ENCODE data around the gene ELP4. TPM values are rescaled to one million over a fixed set of nuclear protein-coding genes. Genes with fewer than 3 reads are reported as not detected.

ELP4 gene
- total RNA-seq, 1 experiment from 2014 or later: 19.4 TPM

DNA sequence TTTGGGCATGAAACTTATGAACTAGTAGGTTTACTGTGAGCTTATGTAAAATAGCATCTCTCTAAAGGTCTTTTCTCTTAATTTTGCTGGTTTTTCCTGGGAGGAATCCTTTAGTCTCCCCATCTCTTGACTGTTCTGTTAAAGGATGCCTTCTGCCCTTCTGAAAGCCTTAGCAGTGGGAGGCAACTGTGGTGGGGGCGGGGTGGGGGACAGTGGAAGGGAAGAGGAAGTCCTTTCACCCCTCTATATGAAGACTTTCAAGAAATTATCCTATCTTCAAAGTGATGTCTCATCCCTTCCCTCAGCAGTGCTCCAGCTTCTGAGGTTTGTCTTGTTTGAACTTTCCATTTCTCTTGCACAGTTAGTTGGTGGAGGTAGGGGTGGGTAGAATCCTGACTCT, 73.1 kb downstream of the ELP4 start:
- Histone ChIP-seq H3K27me3 (ENCODE audit: low read length) (no peaks in the 10 kb centered on the region), H3K4me1 (ENCODE audit: insufficient read depth, low read length) (no peaks in the 10 kb centered on the region), H3K9me2 (replicated peaks; ENCODE audit: low read length) (no peaks in the 10 kb centered on the region), H3F3A (ENCODE audit: low read length, unreplicated experiment) (no peaks in the 10 kb centered on the region), H3K4me2 (ENCODE audit: low read length) (no peak overlapping the region), H4K20me1 (ENCODE audit: low read length) (no peaks in the 10 kb centered on the region), H3K9ac (ENCODE audit: low read length) (no peak overlapping the region), H3K79me2 (ENCODE audit: low read length) (no peaks in the 10 kb centered on the region), H3K9me3 (ENCODE audit: low read length) (no peaks in the 10 kb centered on the region), H3K4me3 (ENCODE audit: low read length) (no peak overlapping the region), H2AFZ (ENCODE audit: low read length) (no peak overlapping the region), H3K27ac (ENCODE audit: low read length) (no peak overlapping the region), H3K36me3 (ENCODE audit: low read depth, low read length) (no peaks in the 10 kb centered on the region)
- intact Hi-C loops (cut with micrococcal nuclease): no loop called here
- no peak for ATAC-seq
- no peak for DNase-seq
- no TSS peak for BruUV-seq (replicated peaks)
- ChIA-PET CTCF (no interaction called here), POLR2A (ENCODE audit: unreplicated experiment) (no interaction called here)
- TF ChIP-seq EZH2phosphoT487 (IDR thresholded peaks at IDR 0.05; ENCODE audit: borderline replicate concordance, low read length) (no peak), EZH2 (IDR thresholded peaks at IDR 0.05; ENCODE audit: low read length, unreplicated experiment) (no peak)
- TF ChIP-seq, protein P1, sequence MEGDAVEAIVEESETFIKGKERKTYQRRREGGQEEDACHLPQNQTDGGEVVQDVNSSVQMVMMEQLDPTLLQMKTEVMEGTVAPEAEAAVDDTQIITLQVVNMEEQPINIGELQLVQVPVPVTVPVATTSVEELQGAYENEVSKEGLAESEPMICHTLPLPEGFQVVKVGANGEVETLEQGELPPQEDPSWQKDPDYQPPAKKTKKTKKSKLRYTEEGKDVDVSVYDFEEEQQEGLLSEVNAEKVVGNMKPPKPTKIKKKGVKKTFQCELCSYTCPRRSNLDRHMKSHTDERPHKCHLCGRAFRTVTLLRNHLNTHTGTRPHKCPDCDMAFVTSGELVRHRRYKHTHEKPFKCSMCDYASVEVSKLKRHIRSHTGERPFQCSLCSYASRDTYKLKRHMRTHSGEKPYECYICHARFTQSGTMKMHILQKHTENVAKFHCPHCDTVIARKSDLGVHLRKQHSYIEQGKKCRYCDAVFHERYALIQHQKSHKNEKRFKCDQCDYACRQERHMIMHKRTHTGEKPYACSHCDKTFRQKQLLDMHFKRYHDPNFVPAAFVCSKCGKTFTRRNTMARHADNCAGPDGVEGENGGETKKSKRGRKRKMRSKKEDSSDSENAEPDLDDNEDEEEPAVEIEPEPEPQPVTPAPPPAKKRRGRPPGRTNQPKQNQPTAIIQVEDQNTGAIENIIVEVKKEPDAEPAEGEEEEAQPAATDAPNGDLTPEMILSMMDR (conservative IDR thresholded peaks at IDR 0.05; ENCODE audit: low read depth, low read length): no peak

DNA sequence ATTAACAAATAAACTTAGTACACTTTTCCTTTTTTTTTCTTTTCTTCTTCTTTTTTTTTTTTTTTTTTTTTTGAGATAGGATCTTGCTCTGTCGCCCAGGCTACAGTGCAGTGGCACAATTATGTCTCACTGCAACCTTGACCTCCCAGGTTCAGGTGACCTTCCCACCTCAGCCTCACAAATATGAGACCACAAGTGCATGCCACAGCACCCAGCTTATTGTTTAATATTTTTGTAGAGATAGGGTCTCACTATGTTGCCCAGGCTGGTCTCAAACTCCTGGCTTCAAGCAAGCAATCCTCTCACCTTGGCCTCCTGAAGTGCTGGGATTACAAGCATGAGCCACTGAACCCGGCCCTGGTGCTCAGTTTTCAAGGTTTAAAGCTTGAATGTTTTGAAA, 88.9 kb downstream of the ELP4 start:
- H3K9me2 ChIP-seq (replicated peaks; ENCODE audit: low read length): no peaks in the 10 kb centered on the region
- ATAC-seq: no peak
- no peak for DNase-seq
- H3K4me2 ChIP-seq (ENCODE audit: low read length): no peak overlapping the region
- H4K20me1 ChIP-seq (ENCODE audit: low read length): no peaks in the 10 kb centered on the region
- CTCF ChIA-PET: no interaction called here
- intact Hi-C loops (cut with micrococcal nuclease): no loop called here
- no peak overlapping the region for H2AFZ ChIP-seq (ENCODE audit: low read length)
- H3K27me3 ChIP-seq (ENCODE audit: low read length): no peaks in the 10 kb centered on the region
- H3K27ac ChIP-seq (ENCODE audit: low read length): no peak overlapping the region
- no peaks in the 10 kb centered on the region for H3F3A ChIP-seq (ENCODE audit: low read length, unreplicated experiment)
- POLR2A ChIA-PET (ENCODE audit: unreplicated experiment): no interaction called here
- H3K4me3 ChIP-seq (ENCODE audit: low read length): no peak overlapping the region
- no peaks in the 10 kb centered on the region for H3K36me3 ChIP-seq (ENCODE audit: low read depth, low read length)
- no TSS peak for BruUV-seq (replicated peaks)
- H3K9me3 ChIP-seq (ENCODE audit: low read length): no peaks in the 10 kb centered on the region
- H3K79me2 ChIP-seq (ENCODE audit: low read length): no peaks in the 10 kb centered on the region
- no peak overlapping the region for H3K9ac ChIP-seq (ENCODE audit: low read length)
- TF ChIP-seq EZH2 (IDR thresholded peaks at IDR 0.05; ENCODE audit: low read length, unreplicated experiment) (no peak), EZH2phosphoT487 (IDR thresholded peaks at IDR 0.05; ENCODE audit: borderline replicate concordance, low read length) (no peak)
- TF ChIP-seq, protein P1 (conservative IDR thresholded peaks at IDR 0.05; ENCODE audit: low read depth, low read length): no peak
- no peaks in the 10 kb centered on the region for H3K4me1 ChIP-seq (ENCODE audit: insufficient read depth, low read length)

DNA sequence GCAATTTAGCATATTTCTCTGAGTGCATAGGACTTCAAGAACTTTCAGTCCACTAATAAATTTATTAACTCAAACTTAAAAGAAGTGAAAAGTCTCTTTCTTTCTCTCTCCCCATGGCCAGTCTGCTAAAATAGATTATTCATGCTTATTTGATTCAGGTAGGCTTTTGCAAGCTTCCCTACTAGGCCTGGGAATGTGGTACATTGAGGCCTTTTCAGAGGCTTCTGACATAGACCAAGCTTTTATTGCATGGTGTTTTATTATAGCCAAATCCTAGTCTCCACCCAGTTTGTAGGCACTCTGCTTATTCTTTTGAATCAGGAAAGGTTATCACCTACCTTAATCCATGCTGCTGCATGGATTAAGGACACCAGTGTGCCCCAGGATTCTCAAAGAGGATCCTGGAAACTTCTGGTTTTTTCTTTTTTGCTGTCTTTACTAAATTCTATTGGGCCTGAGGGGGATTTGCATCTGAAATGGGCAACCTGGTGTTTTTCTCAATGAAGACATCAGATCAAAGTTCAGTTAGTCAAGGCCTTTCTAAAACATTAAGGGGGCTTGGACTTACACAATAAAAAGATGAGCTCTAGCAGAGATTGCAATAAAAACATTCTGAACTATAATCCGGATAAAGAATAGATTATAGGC, 92.2 kb downstream of the ELP4 start:
- Histone ChIP-seq H3K4me1 (ENCODE audit: insufficient read depth, low read length) (no peaks in the 10 kb centered on the region), H3K4me3 (ENCODE audit: low read length) (no peak overlapping the region), H3K9me3 (ENCODE audit: low read length) (no peaks in the 10 kb centered on the region), H2AFZ (ENCODE audit: low read length) (no peak overlapping the region), H3K9ac (ENCODE audit: low read length) (no peak overlapping the region), H3K36me3 (ENCODE audit: low read depth, low read length) (no peaks in the 10 kb centered on the region), H3F3A (ENCODE audit: low read length, unreplicated experiment) (no peaks in the 10 kb centered on the region), H3K9me2 (replicated peaks; ENCODE audit: low read length) (no peaks in the 10 kb centered on the region), H3K4me2 (ENCODE audit: low read length) (no peak overlapping the region), H4K20me1 (ENCODE audit: low read length) (no peaks in the 10 kb centered on the region), H3K27me3 (ENCODE audit: low read length) (no peaks in the 10 kb centered on the region), H3K27ac (ENCODE audit: low read length) (no peak overlapping the region), H3K79me2 (ENCODE audit: low read length) (no peaks in the 10 kb centered on the region)
- ChIA-PET CTCF (no interaction called here), POLR2A (ENCODE audit: unreplicated experiment) (no interaction called here)
- intact Hi-C loops (cut with micrococcal nuclease): no loop called here
- no TSS peak for BruUV-seq (replicated peaks)
- no peak for TF ChIP-seq EZH2 (IDR thresholded peaks at IDR 0.05; ENCODE audit: low read length, unreplicated experiment)
- TF ChIP-seq, protein P1 (conservative IDR thresholded peaks at IDR 0.05; ENCODE audit: low read depth, low read length): no peak
- TF ChIP-seq EZH2phosphoT487 (IDR thresholded peaks at IDR 0.05; ENCODE audit: borderline replicate concordance, low read length): no peak
- DNase-seq (no peak), ATAC-seq (no peak)

All from PC-3 (cell line).